SU-DHL-6 (cell line): Measurements from ENCODE around the gene IFRD2.

Experiments
- EZH2phosphoT487 ChIP-seq: fragments of 200-600 bp; sonication (generic), shearing (Covaris generic); conservative IDR thresholded peaks from 2 replicates; pipeline ENCODE4 v1.6.1; 2018; ENCODE audit warnings: mild to moderate bottlenecking, antibody characterized with exemption, low read length, moderate library complexity, mixed read lengths
- TF ChIP-seq, protein P1 (sequence below): fragments of 200-600 bp; sonication (generic); IDR thresholded peaks from one replicate; pipeline ENCODE4 v1.5.1; 2017; ENCODE audit warnings: antibody characterized with exemption, mild to moderate bottlenecking, low read length, moderate library complexity; ENCODE audit not compliant: insufficient read depth, poor library complexity, severe bottlenecking

DNA sequence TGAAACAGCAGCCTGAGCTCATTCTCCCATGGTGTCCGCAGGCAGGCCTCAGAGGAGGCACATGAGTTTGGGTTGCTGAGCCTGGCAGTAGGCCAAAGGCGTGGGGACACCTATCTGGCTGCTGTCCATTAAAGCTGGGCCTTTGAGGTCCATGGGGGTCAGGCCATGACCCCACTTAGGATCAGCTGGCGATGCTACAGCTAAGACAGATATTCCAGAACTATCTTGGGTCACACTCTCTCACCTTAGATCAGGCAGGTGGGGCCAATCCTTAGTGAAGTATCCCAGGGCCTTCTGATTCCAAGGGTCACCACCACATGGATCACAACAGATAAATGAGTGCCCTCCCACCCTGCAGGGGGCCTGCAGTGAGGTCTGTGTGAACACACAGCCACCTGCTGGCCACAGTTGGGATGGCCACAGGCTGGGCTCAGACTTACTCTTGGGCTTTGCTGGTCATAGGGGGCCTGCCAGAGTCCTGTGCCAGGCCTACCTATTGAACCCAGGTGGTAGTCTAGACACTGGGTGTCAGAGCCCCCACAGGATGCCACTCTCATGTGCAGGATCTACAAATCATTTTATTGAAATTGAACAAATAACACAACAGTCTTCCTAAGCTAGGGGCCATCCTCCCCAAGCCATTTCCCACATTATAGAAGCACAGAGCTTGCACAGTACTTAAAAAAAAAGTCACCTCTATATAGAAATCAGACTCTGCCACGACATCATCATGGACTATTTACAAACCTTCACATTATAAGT lies 32.3 kb upstream of the IFRD2 start:
- TF ChIP-seq, protein P1, sequence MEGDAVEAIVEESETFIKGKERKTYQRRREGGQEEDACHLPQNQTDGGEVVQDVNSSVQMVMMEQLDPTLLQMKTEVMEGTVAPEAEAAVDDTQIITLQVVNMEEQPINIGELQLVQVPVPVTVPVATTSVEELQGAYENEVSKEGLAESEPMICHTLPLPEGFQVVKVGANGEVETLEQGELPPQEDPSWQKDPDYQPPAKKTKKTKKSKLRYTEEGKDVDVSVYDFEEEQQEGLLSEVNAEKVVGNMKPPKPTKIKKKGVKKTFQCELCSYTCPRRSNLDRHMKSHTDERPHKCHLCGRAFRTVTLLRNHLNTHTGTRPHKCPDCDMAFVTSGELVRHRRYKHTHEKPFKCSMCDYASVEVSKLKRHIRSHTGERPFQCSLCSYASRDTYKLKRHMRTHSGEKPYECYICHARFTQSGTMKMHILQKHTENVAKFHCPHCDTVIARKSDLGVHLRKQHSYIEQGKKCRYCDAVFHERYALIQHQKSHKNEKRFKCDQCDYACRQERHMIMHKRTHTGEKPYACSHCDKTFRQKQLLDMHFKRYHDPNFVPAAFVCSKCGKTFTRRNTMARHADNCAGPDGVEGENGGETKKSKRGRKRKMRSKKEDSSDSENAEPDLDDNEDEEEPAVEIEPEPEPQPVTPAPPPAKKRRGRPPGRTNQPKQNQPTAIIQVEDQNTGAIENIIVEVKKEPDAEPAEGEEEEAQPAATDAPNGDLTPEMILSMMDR, result peak; percentile 60
- no peak for TF ChIP-seq EZH2phosphoT487
